ENCODE results near the gene TMEM271.

Gene TMEM271

GRCh38 chr4:579543-580175 is 3.6 kb upstream of the TMEM271 start:
- TF ChIP-seq EGR1 (IDR thresholded peaks at IDR 0.05) (no peak), RAD21 (IDR thresholded peaks at IDR 0.05; ENCODE audit: low read depth) (no peak), TAF1 (IDR thresholded peaks at IDR 0.05; ENCODE audit: low read depth) (no peak), TEAD4 (IDR thresholded peaks at IDR 0.05) (no peak), CEBPB (IDR thresholded peaks at IDR 0.05) (no peak), ZBTB7A (IDR thresholded peaks at IDR 0.05; ENCODE audit: low read depth) (no peak), YY1 (IDR thresholded peaks at IDR 0.05; ENCODE audit: low read depth) (no peak), EP300 (IDR thresholded peaks at IDR 0.05; ENCODE audit: borderline replicate concordance) (no peak), REST (IDR thresholded peaks at IDR 0.05; ENCODE audit: low read depth) (no peak), CREB1 (IDR thresholded peaks at IDR 0.05; ENCODE audit: low read depth) (no peak), TCF12 (IDR thresholded peaks at IDR 0.05; ENCODE audit: low read depth) (no peak), NFIC (IDR thresholded peaks at IDR 0.05) (no peak), MAX (IDR thresholded peaks at IDR 0.05) (no peak), FOXM1 (IDR thresholded peaks at IDR 0.05; ENCODE audit: borderline replicate concordance, low read depth) (no peak)

- no peak for TF ChIP-seq TCF12 (IDR thresholded peaks at IDR 0.05; ENCODE audit: low read depth)
- TF ChIP-seq REST (IDR thresholded peaks at IDR 0.05; ENCODE audit: low read depth): no peak
These were observed 2.7 kb upstream of the TMEM271 start for GRCh38 chr4:578451-579443.

DNA sequence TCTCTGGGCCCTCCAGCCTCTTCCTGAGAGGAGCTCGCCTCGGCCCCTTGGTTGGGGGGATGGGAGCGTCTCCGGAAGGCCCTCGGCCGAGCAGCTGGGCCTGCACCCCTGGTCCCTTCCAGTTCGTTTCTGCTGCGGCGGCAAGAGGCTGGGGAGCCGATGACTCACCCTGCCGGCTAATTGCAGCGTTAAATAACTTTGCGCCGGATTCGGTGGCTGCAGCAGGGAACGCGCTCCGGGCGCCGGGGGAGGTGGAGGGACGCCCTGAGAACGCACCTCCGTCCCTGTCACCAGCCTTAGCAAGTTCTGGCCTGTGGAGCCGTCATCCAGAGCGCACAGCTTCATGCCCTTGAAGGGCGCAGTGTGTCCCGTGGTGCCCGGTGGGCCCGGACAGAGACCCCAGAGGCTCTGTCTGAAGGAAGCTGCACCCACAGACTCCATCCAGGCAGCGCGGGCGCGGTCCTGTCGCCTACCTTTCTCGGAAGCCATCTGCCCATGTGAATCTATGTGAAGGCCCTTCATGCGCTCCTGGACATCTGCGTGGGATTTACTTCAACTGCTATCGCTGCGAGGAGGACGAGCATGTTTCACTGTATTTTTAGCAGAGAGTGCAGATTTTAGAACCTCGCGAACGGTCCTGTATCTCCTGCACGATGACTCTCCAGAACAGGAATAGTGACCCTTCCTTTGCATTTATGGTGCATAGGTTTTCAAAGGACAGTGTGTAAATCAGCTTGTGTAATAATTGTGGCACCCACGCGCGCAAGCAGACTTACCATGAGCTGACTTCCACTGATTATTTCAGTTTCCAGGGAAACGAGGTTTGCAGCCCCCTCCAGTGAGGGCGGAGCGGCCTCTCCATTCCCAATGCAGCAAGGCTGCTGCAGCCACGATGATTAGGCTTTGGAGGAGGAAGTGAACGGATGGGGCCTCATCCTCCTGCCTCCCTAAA is 1.7 kb upstream of the TMEM271 start:
- TF ChIP-seq YY1 (IDR thresholded peaks at IDR 0.05; ENCODE audit: low read depth) (no peak), TCF12 (IDR thresholded peaks at IDR 0.05; ENCODE audit: low read depth) (no peak; the same call in 1 of the 2 replicates), RAD21 (IDR thresholded peaks at IDR 0.05; ENCODE audit: low read depth) (no peak), TEAD4 (IDR thresholded peaks at IDR 0.05) (no peak), TAF1 (IDR thresholded peaks at IDR 0.05; ENCODE audit: low read depth) (no peak), ZBTB7A (IDR thresholded peaks at IDR 0.05; ENCODE audit: low read depth) (no peak), NFIC (IDR thresholded peaks at IDR 0.05) (no peak), FOXM1 (IDR thresholded peaks at IDR 0.05; ENCODE audit: borderline replicate concordance, low read depth) (no peak), CEBPB (IDR thresholded peaks at IDR 0.05) (no peak), MAX (IDR thresholded peaks at IDR 0.05) (no peak), EP300 (IDR thresholded peaks at IDR 0.05; ENCODE audit: borderline replicate concordance) (no peak; the same call in 1 of the 2 replicates), REST (IDR thresholded peaks at IDR 0.05; ENCODE audit: low read depth) (no peak), USF1 (IDR thresholded peaks at IDR 0.05) (no peak), CREB1 (IDR thresholded peaks at IDR 0.05; ENCODE audit: low read depth) (no peak), EGR1 (IDR thresholded peaks at IDR 0.05) (no peak)

Measured in Ishikawa (cell line).